ENCODE results near the gene MAP4K3.

DNA sequence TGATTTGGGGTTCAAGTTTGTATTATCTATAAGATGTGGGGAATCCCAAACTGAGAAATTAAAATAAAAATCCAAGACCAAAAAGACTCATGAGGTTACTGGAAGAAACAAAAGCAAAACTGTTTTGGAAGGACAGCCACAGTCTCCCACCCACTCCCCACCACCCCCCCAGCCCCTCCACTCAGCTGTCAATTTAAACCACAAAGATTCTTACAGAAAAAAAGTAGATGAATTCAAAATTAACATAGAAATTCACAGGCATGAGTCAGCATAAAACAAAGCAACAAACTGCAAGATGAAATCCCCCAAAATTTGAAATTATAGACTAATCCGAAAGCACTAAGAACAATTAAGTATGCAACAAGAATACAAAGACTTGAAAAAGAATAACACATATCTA is 12.1 kb downstream of the MAP4K3 start:
- TF ChIP-seq, protein P1, sequence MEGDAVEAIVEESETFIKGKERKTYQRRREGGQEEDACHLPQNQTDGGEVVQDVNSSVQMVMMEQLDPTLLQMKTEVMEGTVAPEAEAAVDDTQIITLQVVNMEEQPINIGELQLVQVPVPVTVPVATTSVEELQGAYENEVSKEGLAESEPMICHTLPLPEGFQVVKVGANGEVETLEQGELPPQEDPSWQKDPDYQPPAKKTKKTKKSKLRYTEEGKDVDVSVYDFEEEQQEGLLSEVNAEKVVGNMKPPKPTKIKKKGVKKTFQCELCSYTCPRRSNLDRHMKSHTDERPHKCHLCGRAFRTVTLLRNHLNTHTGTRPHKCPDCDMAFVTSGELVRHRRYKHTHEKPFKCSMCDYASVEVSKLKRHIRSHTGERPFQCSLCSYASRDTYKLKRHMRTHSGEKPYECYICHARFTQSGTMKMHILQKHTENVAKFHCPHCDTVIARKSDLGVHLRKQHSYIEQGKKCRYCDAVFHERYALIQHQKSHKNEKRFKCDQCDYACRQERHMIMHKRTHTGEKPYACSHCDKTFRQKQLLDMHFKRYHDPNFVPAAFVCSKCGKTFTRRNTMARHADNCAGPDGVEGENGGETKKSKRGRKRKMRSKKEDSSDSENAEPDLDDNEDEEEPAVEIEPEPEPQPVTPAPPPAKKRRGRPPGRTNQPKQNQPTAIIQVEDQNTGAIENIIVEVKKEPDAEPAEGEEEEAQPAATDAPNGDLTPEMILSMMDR (conservative IDR thresholded peaks at IDR 0.05; ENCODE audit: low read length), result no peak
- no peak for TF ChIP-seq EZH2phosphoT487 (IDR thresholded peaks at IDR 0.05; ENCODE audit: borderline replicate concordance, low read depth, low read length)
